K562 (cell line): ENCODE results near the gene GGT5. TPM values are rescaled to one million over a fixed set of nuclear protein-coding genes. Genes with fewer than 3 reads are reported as not detected.

Experiments
- ATAC-seq: fragments of 200-7000 bp; cut with Tn5 transposase; 3 replicates; pipeline ENCODE4 v1.9.1; 2020; ENCODE audit warnings: moderate library complexity
- BruUV-seq: library from RNA; stranded (reverse); fragments of 400-500 nt; replicated peaks from 2 replicates; lab custom pipeline; 2021; lab: Mats Ljungman, UMichigan
- CTCF ChIA-PET: fragments of 300-600 bp; formaldehyde crosslinking; extraction: SDS; loops from one replicate; lab custom pipeline; 2021; ENCODE audit warnings: low intra/inter-chr PET ratio; lab: Yijun Ruan, JAX
- POLR2A ChIA-PET: fragments of 300-600, 350-650 bp; sonication (Branson Sonifier 250); formaldehyde crosslinking; extraction: SDS; loops from one replicate; lab custom pipeline; 2021; ENCODE audit warnings: antibody characterized with exemption, inconsistent platforms; lab: Yijun Ruan, JAX
- DNase-seq, 4 experiments: peaks; one replicate each; pipeline versions ENCODE4 v3.0.0 to v3.0.0-alpha.2; 2011 to 2018; ENCODE audit warnings: low spot score in 3 of 4, mixed read lengths in 3 of 4; ENCODE audit errors: extremely low read depth in 1 of 4
- FAIRE-seq: peaks from 2 replicates; lab custom pipeline; 2011; peaks lifted over from hg19 to GRCh38; lab: Jason Lieb, UNC
- H2AFZ ChIP-seq: 2 replicates; pipeline ENCODE4 v1.6.0; 2011; ENCODE audit warnings: low read depth, low read length, control low read depth, inconsistent platforms
- H3K27ac ChIP-seq: fragments of 200-600 bp; 3 replicates; pipeline ENCODE4 v1.8.0; 2011; ENCODE audit warnings: low read depth, mild to moderate bottlenecking, control low read depth, inconsistent platforms, low read length, moderate library complexity, mixed read lengths; ENCODE audit errors: extremely low read depth
- H3K27me3 ChIP-seq, 2 experiments: fragments of 300-600 bp in 1 of 2; 2 replicates in 1 of 2; 3 replicates in 1 of 2; pipeline versions ENCODE4 v1.6.0 to v1.8.0; 2011; ENCODE audit warnings: inconsistent platforms in 2 of 2, low read length in 2 of 2, mild to moderate bottlenecking in 1 of 2, mixed read lengths in 1 of 2, moderate library complexity in 1 of 2; ENCODE audit not compliant: control insufficient read depth in 2 of 2, insufficient read depth in 2 of 2
- H3K36me3 ChIP-seq: fragments of 300-600 bp; 3 replicates; pipeline ENCODE4 v1.8.0; 2011; ENCODE audit warnings: mild to moderate bottlenecking, low read length, inconsistent platforms; ENCODE audit not compliant: control insufficient read depth, insufficient read depth
- H3K4me1 ChIP-seq, 2 experiments: fragments of 200-600 bp in 1 of 2; replicated peaks in 1 of 2; 2 replicates in 1 of 2; 3 replicates in 1 of 2; pipeline versions ENCODE4 v1.5.1 to v1.8.0; 2011; ENCODE audit warnings: inconsistent platforms in 2 of 2, low read length in 2 of 2, mild to moderate bottlenecking in 1 of 2, mixed read lengths in 1 of 2, moderate library complexity in 1 of 2; ENCODE audit not compliant: control insufficient read depth in 2 of 2, insufficient read depth in 2 of 2
- H3K4me2 ChIP-seq: 2 replicates; pipeline ENCODE4 v1.6.1; 2011; ENCODE audit warnings: low read length, control low read depth, inconsistent platforms, mixed read lengths; ENCODE audit not compliant: insufficient read depth
- H3K4me3 ChIP-seq: fragments of 200-600 bp; sonication (generic), shearing (Covaris generic); 2 replicates; pipeline ENCODE4 v1.5.1; 2016; ENCODE audit warnings: control low read depth, inconsistent platforms
- H3K79me2 ChIP-seq: fragments of 200-600 bp; 3 replicates; pipeline ENCODE4 v1.8.0; 2011; ENCODE audit warnings: low read length, inconsistent platforms; ENCODE audit not compliant: control insufficient read depth, insufficient read depth
- H3K9ac ChIP-seq, 2 experiments: 2 replicates each; pipeline versions ENCODE4 v1.6.0 to v1.6.1; 2011; ENCODE audit warnings: low read depth in 2 of 2, low read length in 2 of 2, control low read depth in 1 of 2, inconsistent platforms in 1 of 2, mild to moderate bottlenecking in 1 of 2, mixed read lengths in 1 of 2; ENCODE audit not compliant: insufficient read depth in 1 of 2
- H3K9me1 ChIP-seq: one replicate; pipeline ENCODE4 v1.6.0; 2011; ENCODE audit warnings: inconsistent platforms, mild to moderate bottlenecking, low read length, moderate library complexity; ENCODE audit not compliant: control insufficient read depth, insufficient read depth
- H3K9me3 ChIP-seq: replicated peaks from 2 replicates; pipeline ENCODE4 v1.5.1; 2011; ENCODE audit warnings: low read depth, low read length, inconsistent platforms; ENCODE audit not compliant: control insufficient read depth, insufficient read depth
- H4K20me1 ChIP-seq: replicated peaks from 2 replicates; pipeline ENCODE4 v1.6.1; 2011; ENCODE audit warnings: low read length, inconsistent platforms, mixed read lengths; ENCODE audit not compliant: control insufficient read depth, insufficient read depth
- CBFB ChIP-seq: sonication (generic); formaldehyde crosslinking; IDR thresholded peaks from 2 replicates; pipeline ENCODE4 v1.4.0; 2020; ENCODE audit warnings: mild to moderate bottlenecking, missing genetic modification reagents
- ESRRB ChIP-seq: fragments of 250-450 bp; sonication (Bioruptor Pico); IDR thresholded peaks from 2 replicates; pipeline ENCODE4 v1.5.0; 2020; ENCODE audit warnings: mild to moderate bottlenecking, moderate library complexity, borderline replicate concordance
- ETV1 ChIP-seq: fragments of 450-650 bp; conservative IDR thresholded peaks from 2 replicates; pipeline ENCODE4 v1.6.1; 2016; ENCODE audit warnings: missing genetic modification characterization, control low read depth, low read depth, missing compliant biosample characterization
- KDM4B ChIP-seq, 2 experiments: fragments of 450-650 bp in 1 of 2; sonication (generic) in 1 of 2; IDR thresholded peaks; 2 replicates each; pipeline ENCODE4 v1.6.1; 2016 to 2017; ENCODE audit warnings: borderline replicate concordance in 2 of 2, antibody characterized with exemption in 1 of 2, low read depth in 1 of 2, mild to moderate bottlenecking in 1 of 2
- LCOR ChIP-seq: sonication (generic); formaldehyde crosslinking; IDR thresholded peaks from 2 replicates; pipeline ENCODE4 v1.8.0; 2022; ENCODE audit warnings: mild to moderate bottlenecking, missing genetic modification reagents
- NFIC ChIP-seq: fragments of 450-650 bp; IDR thresholded peaks from 2 replicates; pipeline ENCODE4 v1.6.1; 2017; ENCODE audit warnings: mild to moderate bottlenecking, inconsistent platforms
- NFYB ChIP-seq: IDR thresholded peaks from 2 replicates; pipeline ENCODE4 v1.6.1; 2011; ENCODE audit warnings: mild to moderate bottlenecking, moderate library complexity; ENCODE audit not compliant: insufficient read length; ENCODE audit errors: extremely low read depth
- SPI1 ChIP-seq: IDR thresholded peaks from 2 replicates; pipeline ENCODE4 v1.6.1; 2011; ENCODE audit warnings: low read depth, low read length, control low read depth, borderline replicate concordance
- SUPT5H ChIP-seq: fragments of 450-650 bp; IDR thresholded peaks from 2 replicates; pipeline ENCODE4 v1.6.1; 2016
- ZNF224 ChIP-seq: sonication (generic); formaldehyde crosslinking; IDR thresholded peaks from 2 replicates; pipeline ENCODE4 v1.8.0; 2022; ENCODE audit warnings: mild to moderate bottlenecking, missing genetic modification reagents
- ZNF282 ChIP-seq: sonication (generic); formaldehyde crosslinking; IDR thresholded peaks from 2 replicates; pipeline ENCODE4 v1.8.1; 2023; ENCODE audit warnings: missing genetic modification reagents
- ZNF830 ChIP-seq: fragments of 250-450 bp; sonication (Bioruptor Pico); IDR thresholded peaks from 2 replicates; pipeline ENCODE4 v1.5.0; 2021; ENCODE audit warnings: mild to moderate bottlenecking
- WGBS: fragments of 100-300 bp; shearing (Covaris generic); methylation state at CpG from one replicate; pipeline ENCODE4 v1.1.6; 2016; ENCODE audit warnings: low coverage, mixed read lengths; ENCODE audit not compliant: insufficient coverage; ENCODE audit errors: missing lambda C conversion rate; 5-methylcytosine and 5-hydroxymethylcytosine counted together
- in situ Hi-C: fragments of 300-500 bp; cut with MboI; formaldehyde crosslinking; loops from 4 replicates; pipeline ENCODE4 v1.15.0; 2018; ENCODE audit warnings: inconsistent platforms, mixed read lengths
- intact Hi-C: fragments of 100-400 bp; cut with micrococcal nuclease; formaldehyde crosslinking; loops from 2 replicates; pipeline ENCODE4 v1.14.2; 2022
- polyA plus RNA-seq, 8 experiments: library from polyadenylated mRNA; depleted of rRNA in 4 of 8; stranded (reverse) in 5 of 8; unstranded in 3 of 8; fragments of >200 nt; fragmentation: Nextera tagmentation in 2 of 8; fragmentation: Illumina TruSeq in 1 of 8; extraction: Ambion mirVana in 2 of 8; extraction: Trizol in 1 of 8; gene quantifications; 2 replicates each; pipeline versions ENCODE4 v1.2.1 to v1.2.3, GENCODE V29; 2011 to 2014; ENCODE audit warnings: inconsistent platforms in 1 of 8, missing spikeins in 1 of 8
- total RNA-seq, 7 experiments: library from RNA; depleted of rRNA in 6 of 7; stranded (reverse); fragments of >200 nt in 6 of 7; fragmentation: Illumina TruSeq in 2 of 7; extraction: Trizol in 2 of 7; gene quantifications; 2 replicates each; pipeline versions ENCODE4 v1.2.1 to v1.2.3, GENCODE V29; 2011 to 2021; ENCODE audit warnings: low replicate concordance in 1 of 7
- TF ChIP-seq, protein P1 (sequence below): sonication (generic); formaldehyde crosslinking; IDR thresholded peaks from 2 replicates; pipeline ENCODE4 v1.5.0; 2020; ENCODE audit warnings: missing genetic modification reagents
- TF ChIP-seq, protein P2 (sequence below): fragments of 250-450 bp; sonication (Bioruptor Pico); IDR thresholded peaks from 2 replicates; pipeline ENCODE4 v1.4.0; 2020

GGT5 gene
- total and polyA plus RNA-seq, 9 of the 15 experiments (the other 6 are each of a cell fraction or from before 2014, with no cell fraction given), result 0.07 to 0.69 (median 0.18) TPM; not detected in 4

DNA sequence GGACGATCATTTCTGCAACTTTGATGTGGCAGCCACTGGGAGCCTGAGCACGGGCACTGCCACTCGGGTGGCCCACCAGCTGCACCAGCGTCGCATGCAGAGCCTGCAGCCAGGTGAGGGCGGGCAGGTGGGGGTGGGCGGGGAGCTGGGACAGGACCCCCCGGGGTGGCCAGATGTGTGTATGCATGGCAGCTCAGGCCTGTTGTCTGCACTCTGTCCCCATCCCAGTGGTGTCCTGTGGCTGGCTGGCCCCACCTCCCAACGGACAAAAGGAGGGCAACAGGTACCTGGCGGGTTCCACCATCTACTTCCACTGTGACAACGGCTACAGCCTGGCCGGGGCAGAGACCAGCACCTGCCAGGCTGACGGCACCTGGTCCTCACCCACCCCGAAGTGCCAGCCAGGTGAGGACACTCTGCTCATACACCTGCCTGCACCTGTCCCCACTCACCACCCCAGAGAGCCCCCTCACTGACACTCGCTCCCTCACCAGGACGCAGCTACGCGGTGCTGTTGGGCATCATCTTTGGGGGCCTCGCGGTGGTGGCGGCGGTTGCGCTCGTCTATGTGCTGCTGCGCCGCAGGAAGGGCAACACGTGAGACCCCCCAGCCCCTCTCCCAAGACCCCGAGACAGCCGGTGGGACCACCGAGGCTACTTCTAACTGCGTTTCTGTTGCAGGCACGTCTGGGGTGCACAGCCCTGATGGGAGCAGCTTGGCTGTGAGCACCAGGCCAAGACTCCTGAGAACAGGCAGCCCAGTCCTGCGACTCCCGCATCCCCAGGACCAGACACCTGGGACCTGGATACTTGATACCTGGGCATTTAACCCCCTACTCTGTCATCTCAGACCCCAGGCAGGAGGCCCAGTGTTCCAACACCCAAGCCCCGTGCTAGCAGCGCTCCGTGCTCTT lies 56.9 kb downstream of the GGT5 start:
- no peak for FAIRE-seq
- H3K79me2 ChIP-seq, result no peaks in the 10 kb centered on the region
- TF ChIP-seq NFIC (no peak), SUPT5H (no peak), KDM4B (IDR thresholded peaks at IDR 0.05; ENCODE audit: borderline replicate concordance in 2 of 2, low read depth in 1 of 2) (no peak), ZNF224 (CRISPR knock-in tag) (no peak), NFYB (no peak), ETV1 (tag) (no peak), CBFB (CRISPR knock-in tag) (no peak), LCOR (CRISPR knock-in tag) (no peak), ZNF830 (no peak), ZNF282 (CRISPR knock-in tag) (no peak), ESRRB (CRISPR knock-in tag) (no peak), SPI1 (no peak)
- TF ChIP-seq, protein P1, sequence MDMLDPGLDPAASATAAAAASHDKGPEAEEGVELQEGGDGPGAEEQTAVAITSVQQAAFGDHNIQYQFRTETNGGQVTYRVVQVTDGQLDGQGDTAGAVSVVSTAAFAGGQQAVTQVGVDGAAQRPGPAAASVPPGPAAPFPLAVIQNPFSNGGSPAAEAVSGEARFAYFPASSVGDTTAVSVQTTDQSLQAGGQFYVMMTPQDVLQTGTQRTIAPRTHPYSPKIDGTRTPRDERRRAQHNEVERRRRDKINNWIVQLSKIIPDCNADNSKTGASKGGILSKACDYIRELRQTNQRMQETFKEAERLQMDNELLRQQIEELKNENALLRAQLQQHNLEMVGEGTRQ, result no peak
- TF ChIP-seq, protein P2, sequence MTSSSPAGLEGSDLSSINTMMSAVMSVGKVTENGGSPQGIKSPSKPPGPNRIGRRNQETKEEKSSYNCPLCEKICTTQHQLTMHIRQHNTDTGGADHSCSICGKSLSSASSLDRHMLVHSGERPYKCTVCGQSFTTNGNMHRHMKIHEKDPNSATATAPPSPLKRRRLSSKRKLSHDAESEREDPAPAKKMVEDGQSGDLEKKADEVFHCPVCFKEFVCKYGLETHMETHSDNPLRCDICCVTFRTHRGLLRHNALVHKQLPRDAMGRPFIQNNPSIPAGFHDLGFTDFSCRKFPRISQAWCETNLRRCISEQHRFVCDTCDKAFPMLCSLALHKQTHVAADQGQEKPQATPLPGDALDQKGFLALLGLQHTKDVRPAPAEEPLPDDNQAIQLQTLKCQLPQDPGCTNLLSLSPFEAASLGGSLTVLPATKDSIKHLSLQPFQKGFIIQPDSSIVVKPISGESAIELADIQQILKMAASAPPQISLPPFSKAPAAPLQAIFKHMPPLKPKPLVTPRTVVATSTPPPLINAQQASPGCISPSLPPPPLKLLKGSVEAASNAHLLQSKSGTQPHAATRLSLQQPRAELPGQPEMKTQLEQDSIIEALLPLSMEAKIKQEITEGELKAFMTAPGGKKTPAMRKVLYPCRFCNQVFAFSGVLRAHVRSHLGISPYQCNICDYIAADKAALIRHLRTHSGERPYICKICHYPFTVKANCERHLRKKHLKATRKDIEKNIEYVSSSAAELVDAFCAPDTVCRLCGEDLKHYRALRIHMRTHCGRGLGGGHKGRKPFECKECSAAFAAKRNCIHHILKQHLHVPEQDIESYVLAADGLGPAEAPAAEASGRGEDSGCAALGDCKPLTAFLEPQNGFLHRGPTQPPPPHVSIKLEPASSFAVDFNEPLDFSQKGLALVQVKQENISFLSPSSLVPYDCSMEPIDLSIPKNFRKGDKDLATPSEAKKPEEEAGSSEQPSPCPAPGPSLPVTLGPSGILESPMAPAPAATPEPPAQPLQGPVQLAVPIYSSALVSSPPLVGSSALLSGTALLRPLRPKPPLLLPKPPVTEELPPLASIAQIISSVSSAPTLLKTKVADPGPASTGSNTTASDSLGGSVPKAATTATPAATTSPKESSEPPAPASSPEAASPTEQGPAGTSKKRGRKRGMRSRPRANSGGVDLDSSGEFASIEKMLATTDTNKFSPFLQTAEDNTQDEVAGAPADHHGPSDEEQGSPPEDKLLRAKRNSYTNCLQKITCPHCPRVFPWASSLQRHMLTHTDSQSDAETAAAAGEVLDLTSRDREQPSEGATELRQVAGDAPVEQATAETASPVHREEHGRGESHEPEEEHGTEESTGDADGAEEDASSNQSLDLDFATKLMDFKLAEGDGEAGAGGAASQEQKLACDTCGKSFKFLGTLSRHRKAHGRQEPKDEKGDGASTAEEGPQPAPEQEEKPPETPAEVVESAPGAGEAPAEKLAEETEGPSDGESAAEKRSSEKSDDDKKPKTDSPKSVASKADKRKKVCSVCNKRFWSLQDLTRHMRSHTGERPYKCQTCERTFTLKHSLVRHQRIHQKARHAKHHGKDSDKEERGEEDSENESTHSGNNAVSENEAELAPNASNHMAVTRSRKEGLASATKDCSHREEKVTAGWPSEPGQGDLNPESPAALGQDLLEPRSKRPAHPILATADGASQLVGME (CRISPR knock-in tag), result no peak

More for the DNA sequence above, 56.9 kb downstream of the GGT5 start:
- Histone ChIP-seq H3K27me3 (peaks cover 0 to 18% of the 10 kb centered on the region in 2 experiments; a peak in 2 of 5 replicates), H3K36me3 (no peaks in the 10 kb centered on the region), H2AFZ (no peak overlapping the region), H3K9ac (no peak overlapping the region), H3K27ac (no peak overlapping the region), H3K4me2 (no peak overlapping the region), H3K4me3 (no peak overlapping the region), H4K20me1 (0 out of 2 replicates have a peak, but pooled peaks cover 2% of the 10 kb centered on the region), H3K9me1 (peaks cover 2% of the 10 kb centered on the region), H3K9me3 (no peaks in the 10 kb centered on the region), H3K4me1 (peaks cover 0 to 28% of the 10 kb centered on the region in 2 experiments; a peak in 1 of 5 replicates)
- CTCF ChIA-PET, result interaction anchor here (0.6 kb wide), 1 partner anchor 41 kb away, joined by 4 read pairs; no protein-coding TSS in a partner anchor
- POLR2A ChIA-PET, result no interaction called here
- BruUV-seq, result no TSS peak
- 33% methylated on average over 25 of the region's 37 CpGs for WGBS
- no peak for DNase-seq
- intact Hi-C loops (loop anchor here (2.0 to 10.0 kb wide), 3 partner anchors 59 to 337 kb away; no protein-coding TSS in a partner anchor), in situ Hi-C loops (no loop called here)
- ATAC-seq, result no peak
